Globus pallidus (tissue), 1 donor: ENCODE measurements around the gene DCST1.
"Not testable (repeated sequence)": the region's sequence is repeated elsewhere in the genome, so short reads cannot be mapped to it uniquely, and the experiment has no call there.

Source experiments
- DNase-seq: peaks from one replicate; pipeline ENCODE4 v3.0.0-alpha.2; 2015; ENCODE audit warnings: low spot score

DCST1 gene

GRCh38 chr1:155033524-155033923 lies at the start of gene DCST1, which contains the start of gene DCST2:
Gene DCST1, plus strand, starts transcription at chr1:155033824. Its CDS starts 213 bp downstream, at chr1:155034037.
Gene DCST2, minus strand, starts transcription at chr1:155033781. Its CDS starts 80 bp downstream, at chr1:155033701.
- DNase-seq, result no peak

- not testable (repeated sequence) for DNase-seq
Observed at GRCh38 chr1:154986736-154987135, 46.9 kb upstream of the DCST1 start.

- no peak for DNase-seq
Observed at GRCh38 chr1:154987326-154987725, 46.3 kb upstream of the DCST1 start.

- DNase-seq, result no peak
Observed at GRCh38 chr1:154988058-154988954, 45.3 kb upstream of the DCST1 start.

- no peak for DNase-seq
Observed at GRCh38 chr1:154989195-154989860, 44.3 kb upstream of the DCST1 start.

- DNase-seq, result no peak
Observed at GRCh38 chr1:154990276-154990675, 43.3 kb upstream of the DCST1 start.

GRCh38 chr1:154992721-154993571 lies 40.7 kb upstream of the DCST1 start:
- DNase-seq, result no peak

- DNase-seq, result no peak
Observed at GRCh38 chr1:154993572-154994268, 39.9 kb upstream of the DCST1 start, which contains the start of gene LENEP. Gene LENEP, plus strand, starts transcription at chr1:154993586. Its CDS starts 22 bp downstream, at chr1:154993608.

- DNase-seq, result no peak
Observed at GRCh38 chr1:154994269-154994587, 39.4 kb upstream of the DCST1 start.

GRCh38 chr1:154994591-154994990 lies 39.0 kb upstream of the DCST1 start:
- no peak for DNase-seq

GRCh38 chr1:154995301-154995983 lies 38.2 kb upstream of the DCST1 start:
- not testable (repeated sequence) for DNase-seq

- DNase-seq, result no peak
Observed at GRCh38 chr1:154996966-154997701, 36.5 kb upstream of the DCST1 start.

- DNase-seq, result no peak
Observed at GRCh38 chr1:154998201-154998780, 35.3 kb upstream of the DCST1 start.

- DNase-seq, result no peak
Observed at GRCh38 chr1:154998818-154999570, 34.6 kb upstream of the DCST1 start.

GRCh38 chr1:154999571-155000410 lies 33.8 kb upstream of the DCST1 start:
- no peak for DNase-seq

GRCh38 chr1:155000411-155000725 lies 33.3 kb upstream of the DCST1 start:
- DNase-seq, result no peak

- DNase-seq, result peak; percentile 89
Observed at GRCh38 chr1:155000726-155001424, 32.7 kb upstream of the DCST1 start.

GRCh38 chr1:155001425-155001674 lies 32.3 kb upstream of the DCST1 start:
- DNase-seq, result no peak
